HK-2 (cell line): ENCODE measurements around the gene APBA1.

Experiments used
- DNase-seq: peaks from one replicate; pipeline ENCODE4 v3.0.0-alpha.2; 2018; ENCODE audit not compliant: unreplicated experiment

Gene APBA1

DNA sequence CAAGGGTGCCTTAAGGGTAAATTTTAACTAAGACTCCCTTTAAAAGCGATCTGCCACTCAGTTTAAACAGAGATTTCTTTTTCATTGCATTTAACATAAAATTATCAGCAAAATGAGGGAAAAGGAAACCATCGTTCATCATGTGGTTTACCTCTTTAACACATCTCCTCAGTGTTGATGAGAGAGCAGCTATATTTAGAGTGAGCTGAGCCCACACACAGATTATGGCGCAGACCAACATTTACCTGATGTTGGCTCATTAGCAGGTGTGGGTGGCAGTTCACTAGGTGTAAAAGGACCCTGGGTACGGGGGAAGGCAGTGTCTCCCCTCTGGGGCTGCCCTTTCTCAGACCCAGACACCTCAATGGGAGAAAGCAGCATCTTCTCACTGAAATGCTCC is 197.3 kb downstream of the APBA1 start:
- DNase-seq: no peak

GRCh38 chr9:69472101-69472620 is 200.0 kb downstream of the APBA1 start:
- DNase-seq: no peak

DNA sequence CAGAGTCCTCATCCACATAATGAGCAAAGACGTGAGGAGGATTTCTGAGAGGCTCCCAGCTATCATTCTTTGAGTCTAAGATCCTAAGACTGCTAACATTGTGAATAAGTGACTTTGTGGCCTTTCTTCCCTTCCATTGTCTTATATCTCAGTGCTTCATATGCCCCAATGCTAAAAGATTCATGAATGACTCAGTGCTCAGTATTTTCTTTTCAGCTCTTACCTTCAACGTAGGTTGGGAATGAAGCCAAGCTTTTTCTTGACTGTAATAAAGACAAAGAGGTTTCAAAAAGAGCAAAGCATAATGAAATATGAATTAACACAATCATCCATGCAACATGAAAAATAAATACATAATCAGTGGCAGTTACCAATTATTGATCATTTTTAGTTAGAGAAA is 200.7 kb downstream of the APBA1 start:
- DNase-seq: no peak

GRCh38 chr9:69470186-69470977 is 201.8 kb downstream of the APBA1 start:
- DNase-seq: no peak

DNA sequence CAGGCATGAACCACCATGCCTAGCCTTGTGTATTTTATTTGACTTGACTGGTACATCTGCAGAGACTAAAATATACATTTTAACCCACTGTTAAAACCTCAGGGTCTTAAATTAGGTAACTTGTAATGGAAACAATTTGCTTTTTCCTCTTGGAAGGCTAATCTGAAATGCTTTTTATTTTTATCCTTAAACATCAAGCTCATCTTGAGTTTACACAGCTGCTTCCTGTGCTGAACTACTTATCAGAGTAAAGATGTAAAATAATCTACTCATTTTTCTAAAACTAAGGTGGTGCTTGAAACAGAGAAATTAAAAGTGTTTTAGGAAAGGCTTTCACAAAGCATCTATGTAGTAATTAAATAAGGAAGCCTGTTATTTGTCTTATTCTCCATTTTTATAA is 203.0 kb downstream of the APBA1 start:
- DNase-seq: no peak

GRCh38 chr9:69468380-69468779 is 203.8 kb downstream of the APBA1 start:
- DNase-seq: no peak

DNA sequence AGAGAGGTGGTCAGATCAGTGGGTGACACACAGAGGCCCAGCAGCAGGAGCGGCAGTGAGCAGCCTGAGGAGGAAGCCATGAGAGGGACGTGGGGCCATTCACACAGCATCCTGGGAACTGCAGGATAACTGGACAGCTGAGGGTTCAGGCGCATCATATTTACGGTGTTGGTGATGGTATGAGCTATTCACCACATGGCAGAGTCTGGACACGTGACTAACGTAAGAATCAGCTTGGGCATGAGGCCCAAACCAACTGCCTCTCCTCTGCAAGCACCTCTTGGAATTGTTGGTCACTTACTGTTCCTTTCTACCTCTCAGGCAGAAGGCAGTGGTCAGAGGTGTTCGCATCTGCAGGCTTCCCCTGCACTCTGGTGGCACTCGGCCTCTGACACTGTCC is 206.0 kb downstream of the APBA1 start:
- DNase-seq: no peak

GRCh38 chr9:69465473-69465872 is 206.7 kb downstream of the APBA1 start:
- no peak for DNase-seq

DNA sequence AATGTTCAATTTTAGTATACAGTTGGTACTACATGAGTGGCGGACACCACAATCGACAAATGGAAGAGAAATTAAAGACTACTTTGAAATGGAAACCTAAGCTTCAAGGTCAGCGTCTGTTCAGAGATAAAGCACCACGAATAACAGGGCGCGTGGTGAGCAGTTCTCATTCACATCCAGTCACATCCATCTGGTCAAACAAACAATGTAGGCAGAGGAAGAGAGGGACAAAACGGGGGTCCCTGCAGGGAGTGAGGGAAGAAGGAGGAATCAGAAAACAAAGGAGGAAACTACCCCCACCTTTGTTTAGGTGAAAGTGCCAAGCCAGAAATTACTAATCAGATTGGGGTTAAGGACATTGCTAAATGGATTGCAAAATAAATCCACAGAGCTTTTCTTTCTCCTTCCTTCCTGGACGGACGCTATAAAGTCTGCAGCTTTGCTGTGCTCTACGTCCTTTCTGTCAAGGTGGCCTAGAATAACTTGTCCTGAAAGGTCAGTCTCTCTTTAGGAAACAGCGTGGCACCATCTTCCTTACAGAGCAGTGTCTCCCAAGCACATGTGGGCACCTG is 208.6 kb downstream of the APBA1 start:
- no peak for DNase-seq

- no peak for DNase-seq
These were observed 209.8 kb downstream of the APBA1 start for GRCh38 chr9:69462394-69462793.

DNA sequence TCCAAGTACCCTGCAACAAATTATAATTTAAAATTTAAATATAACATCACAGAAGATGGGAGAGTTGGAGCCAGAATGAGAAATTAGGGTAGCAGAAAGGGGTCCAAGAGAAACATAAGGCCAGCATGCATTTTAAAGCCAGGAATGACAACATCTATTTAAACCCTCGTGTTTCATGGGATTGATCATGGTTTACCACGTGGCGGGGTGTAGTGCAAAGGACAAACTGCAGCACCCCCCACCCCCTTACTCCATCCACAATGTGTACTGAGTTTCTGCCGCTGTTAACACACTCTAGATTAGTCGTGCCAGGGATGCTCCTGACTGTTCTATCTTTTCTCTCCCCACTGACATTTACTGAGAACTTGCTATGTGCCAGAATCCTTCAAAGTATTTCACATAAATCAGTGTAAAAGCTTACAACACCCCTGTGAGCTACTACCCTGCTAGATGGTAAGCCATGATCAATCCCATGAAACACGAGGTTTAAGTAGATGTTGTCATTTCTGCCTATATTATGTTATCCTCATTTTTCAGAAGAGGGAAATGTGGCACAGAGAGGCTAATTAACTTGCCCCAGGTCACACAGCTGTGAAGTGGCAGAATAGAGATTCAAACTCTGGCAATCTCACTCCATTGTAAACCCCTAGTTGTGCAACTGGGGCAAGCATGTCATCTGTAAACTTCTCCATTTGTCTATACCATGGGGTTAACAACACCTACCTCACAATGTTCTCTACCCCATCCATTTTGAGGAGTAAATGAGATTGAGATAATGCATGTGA is 210.9 kb downstream of the APBA1 start:
- no peak for DNase-seq

DNA sequence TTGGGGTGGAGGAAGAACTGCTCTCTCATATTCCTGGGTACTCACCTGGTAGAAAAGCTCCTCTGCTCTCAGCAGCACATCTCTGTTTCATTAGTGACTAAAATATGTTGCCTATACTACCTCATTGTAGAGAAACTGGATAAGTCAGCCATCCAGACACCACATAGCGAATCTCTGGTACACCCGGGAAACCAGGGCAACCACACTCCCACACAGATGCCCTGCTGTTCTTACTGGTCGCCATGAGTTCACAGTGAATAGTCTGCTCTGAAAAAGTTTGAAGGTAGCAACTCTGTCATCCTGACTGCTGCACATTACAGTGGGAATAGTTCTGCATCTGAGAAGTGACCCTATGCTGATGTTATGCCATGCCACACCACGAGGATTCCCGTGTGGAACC is 212.2 kb downstream of the APBA1 start:
- no peak for DNase-seq

DNA sequence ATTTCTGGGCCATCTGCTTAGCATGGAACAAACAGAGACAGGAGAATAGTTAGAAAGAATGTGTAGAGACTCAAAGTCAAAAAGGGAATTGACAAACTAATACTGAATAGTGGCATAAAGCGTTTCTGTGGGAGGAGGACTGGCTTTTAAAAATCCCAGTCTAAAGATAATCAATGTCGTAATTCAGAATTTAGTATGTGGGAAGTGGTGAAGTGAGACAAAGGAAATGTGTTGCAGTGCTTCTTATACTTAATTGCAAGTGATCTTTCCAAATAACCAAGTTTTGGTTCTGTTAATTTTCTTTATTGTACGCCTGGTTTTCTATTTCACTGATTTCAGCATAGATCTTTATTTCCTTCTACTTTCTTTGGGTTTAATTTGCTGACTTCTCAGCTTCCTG is 214.0 kb downstream of the APBA1 start:
- no peak for DNase-seq

GRCh38 chr9:69456201-69456600 is 216.0 kb downstream of the APBA1 start:
- DNase-seq: no peak

DNA sequence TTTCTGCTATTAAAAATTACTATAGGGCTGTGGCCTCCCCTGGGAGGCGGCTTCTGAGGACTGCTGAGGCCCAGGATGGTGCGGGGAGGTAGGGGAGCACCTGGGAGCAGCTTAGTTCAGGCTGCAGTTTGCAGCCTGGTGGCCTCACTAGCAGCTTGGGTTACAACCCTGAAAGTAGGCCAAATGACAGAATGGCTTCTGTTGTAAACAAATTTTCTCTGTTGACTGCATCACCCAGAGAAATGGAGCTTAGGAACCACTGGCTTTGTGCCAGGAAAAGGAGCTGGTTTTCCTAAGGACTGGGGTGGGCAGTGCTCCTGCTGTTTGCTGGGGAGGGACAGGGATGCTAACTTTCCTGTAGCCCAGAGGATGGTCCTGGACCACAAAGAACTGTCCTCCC is 216.9 kb downstream of the APBA1 start:
- no peak for DNase-seq

DNA sequence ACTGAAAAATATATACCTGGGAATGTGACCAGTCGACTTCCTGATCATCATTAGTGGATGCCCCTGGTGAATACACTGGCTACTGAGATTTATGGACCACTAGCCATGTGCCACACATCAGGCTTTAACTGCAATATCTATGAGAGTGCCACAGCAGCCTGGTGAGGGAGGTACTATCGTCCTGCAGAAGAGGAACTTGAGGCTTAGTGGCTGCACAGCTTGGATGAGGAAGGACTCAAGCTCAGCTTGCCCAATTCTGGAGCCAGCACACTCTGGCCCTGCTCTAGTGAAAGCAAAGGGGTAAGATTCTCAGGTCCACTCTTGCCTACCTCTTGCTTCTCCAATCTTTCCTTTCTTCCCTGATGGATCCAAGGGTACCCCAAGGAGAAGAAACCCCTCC is 217.8 kb downstream of the APBA1 start:
- DNase-seq: no peak

GRCh38 chr9:69453746-69454145 is 218.4 kb downstream of the APBA1 start:
- no peak for DNase-seq

DNA sequence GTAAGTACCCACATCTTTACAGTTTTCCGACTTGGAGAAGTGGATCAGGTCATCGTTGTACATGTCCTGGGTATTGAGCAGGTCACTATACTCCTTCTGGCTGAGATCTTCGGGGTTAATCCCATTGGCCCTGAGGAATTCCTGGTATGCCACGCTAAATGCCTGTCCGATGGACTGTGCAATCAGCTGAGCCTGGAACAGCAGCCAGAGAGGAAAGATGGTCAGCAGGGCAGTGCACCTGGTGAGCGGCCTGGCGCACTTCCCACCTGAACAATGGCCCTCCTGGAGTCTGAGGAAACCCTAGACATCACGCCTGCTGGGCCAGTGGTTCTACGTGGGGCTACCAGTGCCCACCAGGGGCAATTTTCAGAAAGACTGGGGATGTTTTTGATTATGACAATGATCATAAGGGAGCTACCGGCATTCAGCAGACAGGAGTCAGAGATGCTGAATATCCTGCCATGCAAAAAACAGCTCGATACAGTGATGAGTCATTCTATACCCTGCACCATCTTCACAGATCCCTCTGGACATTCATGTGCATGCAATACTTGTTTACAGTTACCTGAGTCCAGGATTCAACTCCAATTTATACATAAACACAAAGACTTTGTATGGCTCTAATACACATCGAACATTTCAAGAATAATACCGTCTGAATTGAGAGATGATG is 219.9 kb downstream of the APBA1 start:
- peak; percentile 18 for DNase-seq

DNA sequence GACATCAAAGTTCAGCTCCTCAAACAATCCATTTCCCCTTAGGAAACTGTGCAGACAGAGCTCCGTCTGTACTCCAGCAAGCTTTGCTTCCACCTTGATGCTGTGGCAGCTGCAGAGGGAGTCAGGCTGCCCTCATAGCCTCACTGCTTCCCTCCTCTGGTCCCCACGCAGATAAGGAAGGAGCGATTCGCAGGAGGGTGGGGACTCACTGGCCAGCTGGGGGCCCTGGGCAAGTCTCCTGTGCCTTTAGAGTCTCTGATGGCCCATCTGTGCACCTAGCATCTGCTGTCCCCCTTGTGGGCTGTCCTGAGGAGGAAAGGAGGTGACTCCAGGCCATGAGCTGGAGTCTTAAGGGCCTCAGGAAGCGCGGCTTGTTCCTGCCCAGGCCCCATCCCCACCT is 225.7 kb downstream of the APBA1 start:
- no peak for DNase-seq

DNA sequence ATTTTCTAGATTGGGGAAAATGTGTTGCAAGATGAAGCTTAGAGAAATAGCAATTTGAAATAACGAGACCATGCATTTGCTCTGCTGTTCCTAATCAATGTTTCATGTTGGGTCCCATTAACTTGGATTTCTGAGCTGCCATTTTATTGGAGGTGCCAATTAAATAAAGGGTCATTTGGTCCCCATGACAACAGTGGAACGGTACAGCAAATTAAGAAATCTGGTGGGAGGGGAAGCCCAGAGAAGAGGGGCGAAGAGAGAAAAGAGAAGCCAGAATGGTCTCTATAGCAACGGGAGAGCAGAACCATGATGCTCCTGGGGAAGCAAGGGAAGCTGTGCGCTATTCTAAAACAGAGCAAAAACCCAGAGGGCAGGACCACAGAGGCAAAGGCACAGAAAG is 226.9 kb downstream of the APBA1 start:
- DNase-seq: no peak

DNA sequence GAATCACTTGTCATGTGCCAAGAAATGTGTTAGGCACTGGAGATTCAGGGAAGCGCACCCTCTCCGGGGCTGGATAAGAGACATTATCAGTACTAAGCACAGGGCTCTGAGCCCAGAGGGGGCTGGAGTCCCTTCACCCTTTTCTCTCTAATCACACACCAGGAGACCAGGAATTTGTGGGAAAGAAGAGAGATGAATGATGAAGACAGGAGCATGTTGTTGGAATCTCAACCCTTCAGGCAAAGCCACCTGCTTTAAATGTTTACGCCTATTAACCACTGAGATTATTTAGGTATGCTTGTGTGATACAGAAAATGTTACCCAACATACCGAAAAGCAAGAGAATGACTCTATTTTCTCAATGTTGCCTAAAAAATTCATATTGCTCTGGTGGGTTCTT is 227.4 kb downstream of the APBA1 start:
- no peak for DNase-seq

GRCh38 chr9:69444021-69444420 is 228.2 kb downstream of the APBA1 start:
- no peak for DNase-seq
